PC-9 (cell line): ENCODE data around the gene TEDC2. TPM values are rescaled to one million over a fixed set of nuclear protein-coding genes. Genes with fewer than 3 reads are reported as not detected.

Experiments used
- BruUV-seq: library from RNA; stranded (reverse); fragments of 400-500 nt; replicated peaks from 2 replicates; lab custom pipeline; 2021; lab: Mats Ljungman, UMichigan
- CTCF ChIA-PET: fragments of 300-600 bp; sonication (Branson Sonifier 250); formaldehyde crosslinking; loops from one replicate; lab custom pipeline; 2022; ENCODE audit warnings: antibody characterized with exemption; lab: Charles Lee
- POLR2A ChIA-PET: fragments of 300-600 bp; sonication (Branson Sonifier 250); formaldehyde crosslinking; loops from one replicate; lab custom pipeline; 2022; ENCODE audit warnings: antibody characterized with exemption; ENCODE audit not compliant: unreplicated experiment; lab: Charles Lee
- DNase-seq, 2 experiments: peaks; one replicate each; pipeline versions ENCODE4 v3.0.0 to v3.0.0-alpha.2; 2015 to 2022; ENCODE audit warnings: mixed read lengths in 1 of 2
- H2AFZ ChIP-seq: fragments of 200-600 bp; sonication (generic); 2 replicates; pipeline ENCODE4 v1.8.1; 2017; ENCODE audit warnings: antibody characterized with exemption
- H3F3A ChIP-seq: fragments of 200-600 bp; sonication (generic); 2 replicates; pipeline ENCODE4 v1.8.1; 2017; ENCODE audit warnings: antibody characterized with exemption, mild to moderate bottlenecking, low read depth; ENCODE audit not compliant: insufficient read depth
- H3K27ac ChIP-seq: fragments of 200-600 bp; sonication (generic); 2 replicates; pipeline ENCODE4 v1.6.1; 2016; ENCODE audit warnings: mixed run types
- H3K27me3 ChIP-seq: fragments of 200-600 bp; sonication (generic); 2 replicates; pipeline ENCODE4 v1.6.1; 2016; ENCODE audit warnings: low read depth, mixed run types; ENCODE audit not compliant: insufficient read depth
- H3K36me3 ChIP-seq: fragments of 200-600 bp; sonication (generic); 2 replicates; pipeline ENCODE4 v1.6.1; 2016; ENCODE audit warnings: low read depth, mixed run types
- H3K4me1 ChIP-seq: fragments of 200-600 bp; sonication (generic); replicated peaks from 2 replicates; pipeline ENCODE4 v1.6.1; 2016; ENCODE audit warnings: mixed run types; ENCODE audit not compliant: insufficient read depth
- H3K4me2 ChIP-seq: fragments of 200-600 bp; sonication (generic); 2 replicates; pipeline ENCODE4 v1.6.1; 2017; ENCODE audit warnings: mixed run types
- H3K4me3 ChIP-seq: fragments of 200-600 bp; sonication (generic); 2 replicates; pipeline ENCODE4 v1.6.1; 2016; ENCODE audit warnings: mixed run types
- H3K79me2 ChIP-seq: fragments of 200-600 bp; sonication (generic); 2 replicates; pipeline ENCODE4 v1.6.1; 2017; ENCODE audit warnings: low read depth, mixed run types
- H3K9me2 ChIP-seq: fragments of 200-600 bp; sonication (generic); 2 replicates; pipeline ENCODE4 v1.8.1; 2017; ENCODE audit warnings: mild to moderate bottlenecking; ENCODE audit not compliant: insufficient read depth
- H3K9me3 ChIP-seq: fragments of 200-600 bp; sonication (generic); 2 replicates; pipeline ENCODE4 v1.8.1; 2016; ENCODE audit warnings: low read depth; ENCODE audit not compliant: insufficient read depth
- H4K20me1 ChIP-seq: fragments of 200-600 bp; sonication (generic); 2 replicates; pipeline ENCODE4 v1.8.1; 2017; ENCODE audit not compliant: insufficient read depth
- CTCF ChIP-seq: fragments of 200-600 bp; sonication (generic); conservative IDR thresholded peaks from 2 replicates; pipeline ENCODE4 v1.6.1; 2017; ENCODE audit warnings: mixed run types, antibody characterized with exemption, mild to moderate bottlenecking, moderate library complexity
- EZH2 ChIP-seq: fragments of 200-600 bp; sonication (generic); IDR thresholded peaks from 2 replicates; pipeline ENCODE4 v1.8.0; 2017; ENCODE audit warnings: antibody characterized with exemption, low read depth
- intact Hi-C: fragments of 100-400 bp; cut with micrococcal nuclease; formaldehyde crosslinking; loops from one replicate; pipeline ENCODE4 v1.10.0; 2022; ENCODE audit not compliant: unreplicated experiment
- total RNA-seq: library from RNA; stranded (reverse); gene quantifications from 2 replicates; pipeline ENCODE4 v1.2.3, GENCODE V29; 2021

TEDC2 gene
- total RNA-seq, 1 experiment from 2014 or later, result 26.3 TPM

GRCh38 chr16:2472885-2473445, 13.1 kb downstream of the TEDC2 start:
- TF ChIP-seq EZH2, result no peak
- no peak for TF ChIP-seq CTCF
- Histone ChIP-seq H3K4me2 (peak overlapping the region; percentile 97), H3K36me3 (no peaks in the 10 kb centered on the region), H3K9me3 (no peaks in the 10 kb centered on the region), H2AFZ (no peak overlapping the region), H3K27me3 (no peaks in the 10 kb centered on the region), H3K9me2 (no peaks in the 10 kb centered on the region), H3K27ac (no peak overlapping the region), H3K4me3 (peak overlapping the region; percentile 98; the same call in 1 of the 2 replicates), H4K20me1 (peaks cover 16% of the 10 kb centered on the region), H3K79me2 (peaks cover 13% of the 10 kb centered on the region), H3F3A (peaks cover 30% of the 10 kb centered on the region; the same call in 1 of the 2 replicates), H3K4me1 (peaks cover 27% of the 10 kb centered on the region; the same call in 1 of the 2 replicates)
- DNase-seq, result peak in 1 of 2 experiments; percentile 49
- intact Hi-C loops, result no loop called here
- POLR2A ChIA-PET, result interaction anchor here (0.6 kb wide), 1 partner anchor 60 kb away, joined by 18 read pairs; no protein-coding TSS in a partner anchor
- CTCF ChIA-PET, result no interaction called here
- no TSS peak for BruUV-seq

GRCh38 chr16:2473446-2473926, 13.6 kb downstream of the TEDC2 start:
- no peaks in the 10 kb centered on the region for H3K36me3 ChIP-seq
- H3F3A ChIP-seq, result peaks cover 30% of the 10 kb centered on the region; the same call in 1 of the 2 replicates
- H3K27ac ChIP-seq, result no peak overlapping the region
- peaks cover 21% of the 10 kb centered on the region; the same call in 1 of the 2 replicates for H3K4me1 ChIP-seq
- no peaks in the 10 kb centered on the region for H3K9me2 ChIP-seq
- DNase-seq, result peak; percentile 43 to 48
- H3K79me2 ChIP-seq, result peaks cover 13% of the 10 kb centered on the region
- no peaks in the 10 kb centered on the region for H3K27me3 ChIP-seq
- no peak for TF ChIP-seq EZH2
- no peak for TF ChIP-seq CTCF
- intact Hi-C loops, result no loop called here
- BruUV-seq, result no TSS peak
- ChIA-PET CTCF (no interaction called here), POLR2A (interaction anchor here (0.6 kb wide), 1 partner anchor 59 kb away, joined by 18 read pairs; no protein-coding TSS in a partner anchor)
- no peaks in the 10 kb centered on the region for H3K9me3 ChIP-seq
- peak overlapping the region; percentile 98; the same call in 1 of the 2 replicates for H3K4me3 ChIP-seq
- H4K20me1 ChIP-seq, result peaks cover 16% of the 10 kb centered on the region
- H2AFZ ChIP-seq, result no peak overlapping the region
- peak overlapping the region; percentile 97 for H3K4me2 ChIP-seq

DNA sequence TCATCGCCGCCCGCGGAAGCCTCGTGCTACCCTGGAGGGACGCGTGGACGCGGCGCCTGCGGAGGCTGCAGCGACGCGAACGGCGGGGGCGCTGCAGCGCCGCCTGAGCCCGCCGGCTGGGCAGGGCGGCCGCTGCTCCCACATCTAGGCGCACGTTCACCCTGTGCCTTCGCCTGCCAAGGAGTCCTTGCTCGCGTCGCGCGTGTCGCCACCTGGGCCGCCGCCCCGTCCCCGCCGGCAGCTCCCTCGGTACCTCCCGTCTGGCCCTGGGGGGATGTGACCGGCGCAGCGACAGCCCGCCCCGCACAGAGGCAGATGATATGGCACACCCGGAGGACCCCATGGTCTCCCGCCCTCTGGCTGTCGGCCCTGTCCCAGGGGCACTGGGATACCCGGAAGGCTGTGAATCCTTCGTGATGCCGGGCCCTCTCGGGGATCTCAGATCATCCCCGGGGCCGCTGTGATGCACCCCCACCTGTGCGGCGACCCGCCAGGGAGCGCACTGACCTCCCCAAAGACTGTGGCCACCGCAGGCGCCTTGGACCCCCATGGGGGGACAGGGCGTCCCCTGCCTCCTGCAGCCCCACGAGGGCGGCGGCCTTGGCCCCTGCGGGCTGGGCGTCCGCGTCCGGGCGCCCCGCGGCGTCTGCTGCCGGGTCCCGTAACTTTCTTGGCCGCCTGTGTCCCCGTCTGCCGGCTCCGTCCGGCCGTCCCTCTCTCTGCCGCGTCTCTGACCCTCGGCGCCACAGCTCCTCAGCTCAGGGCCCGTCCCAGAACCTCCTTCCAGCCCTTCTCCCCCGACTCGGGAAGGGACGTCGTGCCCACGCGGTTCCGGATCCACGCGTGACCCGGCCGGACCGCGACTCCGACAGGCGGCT, 14.3 kb downstream of the TEDC2 start:
- ChIA-PET POLR2A (interaction anchor here (0.9 kb wide), 1 partner anchor 259 kb away, joined by 3 read pairs; the partner anchor contains the start of gene PGP), CTCF (interaction anchor here (0.6 kb wide), 1 partner anchor 15 kb away, joined by 4 read pairs; no protein-coding TSS in a partner anchor)
- Histone ChIP-seq H3F3A (peaks cover 28% of the 10 kb centered on the region; the same call in 1 of the 2 replicates), H3K36me3 (no peaks in the 10 kb centered on the region), H3K27ac (peak overlapping the region; percentile 34; the same call in 1 of the 2 replicates), H3K9me2 (no peaks in the 10 kb centered on the region), H2AFZ (peak overlapping the region; percentile 97), H3K27me3 (no peaks in the 10 kb centered on the region), H3K4me3 (peak overlapping the region; percentile 98), H4K20me1 (peaks cover 16% of the 10 kb centered on the region), H3K4me1 (peaks cover 14% of the 10 kb centered on the region; the same call in 1 of the 2 replicates), H3K9me3 (no peaks in the 10 kb centered on the region), H3K4me2 (peak overlapping the region; percentile 97), H3K79me2 (peaks cover 13% of the 10 kb centered on the region)
- DNase-seq, result peak in 1 of 2 experiments; percentile 50
- TF ChIP-seq EZH2, result no peak
- BruUV-seq, result no TSS peak
- intact Hi-C loops, result no loop called here
